ENCODE results near the gene RGS9BP. TPM values are rescaled to one million over a fixed set of nuclear protein-coding genes. Genes with fewer than 3 reads are reported as not detected.

The RGS9BP gene
- total and polyA plus RNA-seq, 10 of the 15 experiments (the other 5 are each of a cell fraction or from before 2014, with no cell fraction given) = 0.01 to 0.10 (median 0.05) TPM; not detected in 6

DNA sequence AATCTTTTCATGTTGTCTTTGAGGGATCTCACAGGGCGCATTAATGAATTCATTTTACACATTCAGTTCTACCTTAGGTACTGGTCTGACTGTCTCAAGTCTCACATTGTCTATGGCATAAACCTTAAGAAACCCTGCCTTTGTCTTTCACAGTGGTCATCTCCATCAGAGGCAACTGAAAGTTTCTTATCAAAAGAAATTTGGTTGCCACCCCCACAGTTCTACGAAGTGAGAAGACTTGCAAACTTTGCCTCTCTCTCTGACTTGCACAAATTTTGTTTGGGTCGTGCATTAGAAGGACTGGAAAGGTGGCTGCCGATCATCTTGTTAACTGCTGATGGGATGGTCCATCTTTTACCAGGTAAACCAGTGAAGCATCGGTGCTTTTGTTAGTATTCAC, 33.4 kb downstream of the RGS9BP start:
- Histone ChIP-seq H3K4me2 (ENCODE audit: control insufficient read depth, insufficient read depth) (no peak overlapping the region), H3K9ac (ENCODE audit: control insufficient read depth, insufficient read depth, low read length) (no peak overlapping the region), H3K79me2 (ENCODE audit: control insufficient read depth, insufficient read depth, low read length) (peaks cover 2% of the 10 kb centered on the region), H3K36me3 (ENCODE audit: control insufficient read depth in 2 of 2, insufficient read depth in 2 of 2, low read length in 1 of 2) (peaks cover 0 to 19% of the 10 kb centered on the region in 2 experiments; a peak in 3 of 4 replicates), H3K9me3 (replicated peaks; ENCODE audit: control insufficient read depth, insufficient read depth, low read length) (peaks cover under 1% of the 10 kb centered on the region), H3K4me1 (ENCODE audit: control insufficient read depth, insufficient read depth, low read length) (no peaks in the 10 kb centered on the region), H3K4me3 (no peak overlapping the region), H4K20me1 (ENCODE audit: control insufficient read depth, insufficient read depth) (no peaks in the 10 kb centered on the region; the same call in 1 of the 2 replicates), H2AFZ (ENCODE audit: control insufficient read depth, low read depth, low read length) (no peak overlapping the region), H3K27ac (ENCODE audit: control insufficient read depth, insufficient read depth) (no peak overlapping the region), H3K27me3 (replicated peaks in 1 of 2; ENCODE audit: control insufficient read depth in 2 of 2, insufficient read depth in 2 of 2, low read length in 1 of 2) (no peaks in the 10 kb centered on the region)
- intact Hi-C loops (cut with micrococcal nuclease; ENCODE audit: unreplicated experiment) = no loop called here
- ATAC-seq (no peak), FAIRE-seq (no peak), DNase-seq (ENCODE audit: low read depth, low spot score) (no peak)
- WGBS (ENCODE audit: insufficient coverage, insufficient replicate concordance, low lambda C conversion rate, missing lambda C conversion rate) = 96% methylated on average over 5 of the region's 5 CpGs
- in situ Hi-C loops (cut with MboI) = no loop called here
- ChIA-PET CTCF (no interaction called here), RAD21 (ENCODE audit: unreplicated experiment) (no interaction called here), SMC1A (ENCODE audit: uncharacterized antibody, unreplicated experiment) (no interaction called here), POLR2A (interaction anchor here (0.6 to 0.7 kb wide), 2 partner anchors 13 to 21 kb away, joined by 3 to 4 read pairs; no protein-coding TSS in a partner anchor)
- no TSS peak for BruUV-seq (replicated peaks)
- no peak for TF ChIP-seq LARP7 (IDR thresholded peaks at IDR 0.05)
- TF ChIP-seq, protein P1, sequence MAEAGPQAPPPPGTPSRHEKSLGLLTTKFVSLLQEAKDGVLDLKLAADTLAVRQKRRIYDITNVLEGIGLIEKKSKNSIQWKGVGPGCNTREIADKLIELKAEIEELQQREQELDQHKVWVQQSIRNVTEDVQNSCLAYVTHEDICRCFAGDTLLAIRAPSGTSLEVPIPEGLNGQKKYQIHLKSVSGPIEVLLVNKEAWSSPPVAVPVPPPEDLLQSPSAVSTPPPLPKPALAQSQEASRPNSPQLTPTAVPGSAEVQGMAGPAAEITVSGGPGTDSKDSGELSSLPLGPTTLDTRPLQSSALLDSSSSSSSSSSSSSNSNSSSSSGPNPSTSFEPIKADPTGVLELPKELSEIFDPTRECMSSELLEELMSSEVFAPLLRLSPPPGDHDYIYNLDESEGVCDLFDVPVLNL (IDR thresholded peaks at IDR 0.05; ENCODE audit: low read depth, low read length) = no peak
- TF ChIP-seq SPI1 (IDR thresholded peaks at IDR 0.05; ENCODE audit: borderline replicate concordance, insufficient read depth, low read depth, low read length) = no peak
- no peak for TF ChIP-seq SMAD5 (IDR thresholded peaks at IDR 0.05; ENCODE audit: low read depth)
- TF ChIP-seq KLF5 (IDR thresholded peaks at IDR 0.05; ENCODE audit: partially characterized antibody) = no peak
- no peak for TF ChIP-seq HDGF (IDR thresholded peaks at IDR 0.05)
- TF ChIP-seq FOXM1 (IDR thresholded peaks at IDR 0.05; ENCODE audit: low read depth, low read length) = no peak

DNA sequence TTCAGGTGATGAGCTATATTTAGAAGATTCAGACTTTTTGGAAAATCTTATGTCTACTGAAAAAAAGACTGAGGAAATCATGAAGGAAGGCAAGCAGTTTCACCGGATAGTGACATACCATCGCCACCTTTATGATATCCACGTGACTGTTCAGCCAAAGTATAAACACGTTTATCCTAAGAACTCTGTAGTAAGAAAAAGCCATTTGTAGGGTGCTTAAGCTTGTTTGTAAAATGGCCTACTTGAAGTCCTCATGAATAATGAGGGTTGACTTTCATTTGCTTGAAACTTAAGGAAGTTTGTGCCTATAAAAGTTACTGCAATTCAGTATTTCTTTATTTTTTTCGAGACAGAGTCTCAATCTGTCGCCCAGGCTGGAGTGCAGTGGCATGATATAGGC, 36.1 kb downstream of the RGS9BP start:
- no peak overlapping the region for H3K4me2 ChIP-seq (ENCODE audit: control insufficient read depth, insufficient read depth)
- ATAC-seq (no peak), FAIRE-seq (no peak), DNase-seq (ENCODE audit: low read depth, low spot score) (no peak)
- ChIA-PET CTCF (no interaction called here), POLR2A (interaction anchor here (0.5 to 0.7 kb wide), 2 partner anchors 427 to 595 kb away, joined by 3 to 7 read pairs; no protein-coding TSS in a partner anchor), RAD21 (ENCODE audit: unreplicated experiment) (no interaction called here), SMC1A (ENCODE audit: uncharacterized antibody, unreplicated experiment) (interaction anchor here (0.7 kb wide), 1 partner anchor 56 kb away, joined by 3 read pairs; no protein-coding TSS in a partner anchor)
- no peaks in the 10 kb centered on the region for H3K79me2 ChIP-seq (ENCODE audit: control insufficient read depth, insufficient read depth, low read length)
- in situ Hi-C loops (cut with MboI) (no loop called here), intact Hi-C loops (cut with micrococcal nuclease; ENCODE audit: unreplicated experiment) (no loop called here)
- BruUV-seq (replicated peaks) = no TSS peak
- no peak overlapping the region for H3K27ac ChIP-seq (ENCODE audit: control insufficient read depth, insufficient read depth)
- no peaks in the 10 kb centered on the region; the same call in 1 of the 2 replicates for H4K20me1 ChIP-seq (ENCODE audit: control insufficient read depth, insufficient read depth)
- no peak overlapping the region for H3K4me3 ChIP-seq
- peaks cover 0 to 18% of the 10 kb centered on the region in 2 experiments; a peak in 3 of 4 replicates for H3K36me3 ChIP-seq (ENCODE audit: control insufficient read depth in 2 of 2, insufficient read depth in 2 of 2, low read length in 1 of 2)
- H3K9me3 ChIP-seq (replicated peaks; ENCODE audit: control insufficient read depth, insufficient read depth, low read length) = no peaks in the 10 kb centered on the region; the same call in 2 of the 3 replicates
- H3K4me1 ChIP-seq (ENCODE audit: control insufficient read depth, insufficient read depth, low read length) = no peaks in the 10 kb centered on the region
- WGBS (ENCODE audit: insufficient coverage, insufficient replicate concordance, low lambda C conversion rate, missing lambda C conversion rate) = over 99% methylated on average over 6 of the region's 6 CpGs
- H2AFZ ChIP-seq (ENCODE audit: control insufficient read depth, low read depth, low read length) = no peak overlapping the region
- no peak overlapping the region for H3K9ac ChIP-seq (ENCODE audit: control insufficient read depth, insufficient read depth, low read length)
- H3K27me3 ChIP-seq (replicated peaks in 1 of 2; ENCODE audit: control insufficient read depth in 2 of 2, insufficient read depth in 2 of 2, low read length in 1 of 2) = no peaks in the 10 kb centered on the region
- TF ChIP-seq RBBP5 (conservative IDR thresholded peaks at IDR 0.05) = no peak
- no peak for TF ChIP-seq STAT1 (conservative IDR thresholded peaks at IDR 0.05)
- TF ChIP-seq DPF2 (IDR thresholded peaks at IDR 0.05) = no peak
- TF ChIP-seq RAD51 (IDR thresholded peaks at IDR 0.05) = no peak
- TF ChIP-seq, protein P2, sequence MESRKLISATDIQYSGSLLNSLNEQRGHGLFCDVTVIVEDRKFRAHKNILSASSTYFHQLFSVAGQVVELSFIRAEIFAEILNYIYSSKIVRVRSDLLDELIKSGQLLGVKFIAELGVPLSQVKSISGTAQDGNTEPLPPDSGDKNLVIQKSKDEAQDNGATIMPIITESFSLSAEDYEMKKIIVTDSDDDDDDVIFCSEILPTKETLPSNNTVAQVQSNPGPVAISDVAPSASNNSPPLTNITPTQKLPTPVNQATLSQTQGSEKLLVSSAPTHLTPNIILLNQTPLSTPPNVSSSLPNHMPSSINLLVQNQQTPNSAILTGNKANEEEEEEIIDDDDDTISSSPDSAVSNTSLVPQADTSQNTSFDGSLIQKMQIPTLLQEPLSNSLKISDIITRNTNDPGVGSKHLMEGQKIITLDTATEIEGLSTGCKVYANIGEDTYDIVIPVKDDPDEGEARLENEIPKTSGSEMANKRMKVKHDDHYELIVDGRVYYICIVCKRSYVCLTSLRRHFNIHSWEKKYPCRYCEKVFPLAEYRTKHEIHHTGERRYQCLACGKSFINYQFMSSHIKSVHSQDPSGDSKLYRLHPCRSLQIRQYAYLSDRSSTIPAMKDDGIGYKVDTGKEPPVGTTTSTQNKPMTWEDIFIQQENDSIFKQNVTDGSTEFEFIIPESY (IDR thresholded peaks at IDR 0.05) = no peak
